Measurements from ENCODE around the gene TMPRSS5.
A peak's percentile ranks its signal among the peaks of the same experiment; 100 is the strongest.

Gene TMPRSS5

GRCh38 chr11:113689768-113690618 is 16.1 kb downstream of the TMPRSS5 start:
- no peak for DNase-seq (ENCODE audit: low read depth)
- no peak overlapping the region for H3K4me3 ChIP-seq (ENCODE audit: control insufficient read depth, low read depth, low read length)
- TF ChIP-seq, protein P1, sequence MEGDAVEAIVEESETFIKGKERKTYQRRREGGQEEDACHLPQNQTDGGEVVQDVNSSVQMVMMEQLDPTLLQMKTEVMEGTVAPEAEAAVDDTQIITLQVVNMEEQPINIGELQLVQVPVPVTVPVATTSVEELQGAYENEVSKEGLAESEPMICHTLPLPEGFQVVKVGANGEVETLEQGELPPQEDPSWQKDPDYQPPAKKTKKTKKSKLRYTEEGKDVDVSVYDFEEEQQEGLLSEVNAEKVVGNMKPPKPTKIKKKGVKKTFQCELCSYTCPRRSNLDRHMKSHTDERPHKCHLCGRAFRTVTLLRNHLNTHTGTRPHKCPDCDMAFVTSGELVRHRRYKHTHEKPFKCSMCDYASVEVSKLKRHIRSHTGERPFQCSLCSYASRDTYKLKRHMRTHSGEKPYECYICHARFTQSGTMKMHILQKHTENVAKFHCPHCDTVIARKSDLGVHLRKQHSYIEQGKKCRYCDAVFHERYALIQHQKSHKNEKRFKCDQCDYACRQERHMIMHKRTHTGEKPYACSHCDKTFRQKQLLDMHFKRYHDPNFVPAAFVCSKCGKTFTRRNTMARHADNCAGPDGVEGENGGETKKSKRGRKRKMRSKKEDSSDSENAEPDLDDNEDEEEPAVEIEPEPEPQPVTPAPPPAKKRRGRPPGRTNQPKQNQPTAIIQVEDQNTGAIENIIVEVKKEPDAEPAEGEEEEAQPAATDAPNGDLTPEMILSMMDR (conservative IDR thresholded peaks at IDR 0.05; ENCODE audit: control insufficient read depth, insufficient read depth, low read depth, low read length), result no peak

GRCh38 chr11:113685654-113686359 is 20.3 kb downstream of the TMPRSS5 start:
- DNase-seq (ENCODE audit: low read depth), result no peak
- TF ChIP-seq, protein P1 (conservative IDR thresholded peaks at IDR 0.05; ENCODE audit: control insufficient read depth, insufficient read depth, low read depth, low read length), result no peak
- H3K4me3 ChIP-seq (ENCODE audit: control insufficient read depth, low read depth, low read length), result no peak overlapping the region

DNA sequence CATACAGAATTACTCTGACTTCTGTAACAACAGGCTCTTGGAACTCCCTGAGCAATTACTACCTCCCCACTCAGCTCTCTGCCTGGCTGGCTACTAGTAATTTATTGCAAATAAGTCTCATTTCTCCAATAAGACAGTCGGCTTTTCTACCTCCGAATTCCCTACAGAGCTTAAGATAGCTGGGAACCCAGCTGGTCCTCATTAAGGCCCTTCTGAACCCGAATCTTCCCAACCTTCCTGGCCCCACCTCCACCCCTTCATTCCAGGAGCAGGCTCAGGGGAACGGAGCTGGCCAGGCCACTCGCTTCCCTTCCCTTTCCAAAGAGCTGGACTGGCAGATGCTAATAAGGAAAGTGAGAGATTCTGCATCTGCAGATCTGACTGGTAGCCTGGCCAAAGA is 21.6 kb downstream of the TMPRSS5 start:
- H3K4me3 ChIP-seq (ENCODE audit: control insufficient read depth, low read depth, low read length), result no peak overlapping the region
- peak; percentile 48 for DNase-seq (ENCODE audit: low read depth)
- TF ChIP-seq, protein P1 (conservative IDR thresholded peaks at IDR 0.05; ENCODE audit: control insufficient read depth, insufficient read depth, low read depth, low read length), result no peak

GRCh38 chr11:113683481-113684046 is 22.5 kb downstream of the TMPRSS5 start:
- no peak for DNase-seq (ENCODE audit: low read depth)
- no peak overlapping the region for H3K4me3 ChIP-seq (ENCODE audit: control insufficient read depth, low read depth, low read length)
- TF ChIP-seq, protein P1 (conservative IDR thresholded peaks at IDR 0.05; ENCODE audit: control insufficient read depth, insufficient read depth, low read depth, low read length), result no peak

- no peak overlapping the region for H3K4me3 ChIP-seq (ENCODE audit: control insufficient read depth, low read depth, low read length)
- DNase-seq (ENCODE audit: low read depth), result no peak
- TF ChIP-seq, protein P1 (conservative IDR thresholded peaks at IDR 0.05; ENCODE audit: control insufficient read depth, insufficient read depth, low read depth, low read length), result no peak
Measured at GRCh38 chr11:113681711-113682413, 24.2 kb downstream of the TMPRSS5 start.

DNA sequence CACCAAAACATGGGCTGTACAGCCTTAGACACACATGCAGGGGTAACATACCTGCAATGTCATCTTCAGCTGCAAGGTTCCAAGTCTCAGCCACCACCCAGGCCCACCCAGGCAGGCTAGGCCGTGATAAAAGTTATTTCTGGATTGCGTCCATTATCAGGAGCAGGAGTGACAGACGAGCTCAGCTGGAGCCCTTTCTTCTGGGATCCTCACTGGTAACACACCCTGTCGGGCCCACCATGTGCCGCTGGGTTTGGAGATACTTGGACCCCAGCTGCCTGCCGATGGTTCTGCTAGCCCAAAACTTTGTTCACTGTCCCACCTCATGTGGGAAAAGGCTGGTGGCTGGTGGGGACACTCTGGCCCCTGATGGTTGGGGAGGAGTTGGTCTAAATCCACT is 24.8 kb downstream of the TMPRSS5 start:
- no peak for DNase-seq (ENCODE audit: low read depth)
- H3K4me3 ChIP-seq (ENCODE audit: control insufficient read depth, low read depth, low read length), result no peak overlapping the region
- TF ChIP-seq, protein P1 (conservative IDR thresholded peaks at IDR 0.05; ENCODE audit: control insufficient read depth, insufficient read depth, low read depth, low read length), result no peak

Measured in fibroblast of mammary gland (primary cell).